AG10803 (cell line): Measurements from ENCODE around the gene NUP98.
"Not testable (repeated sequence)": the region's sequence is repeated elsewhere in the genome, so short reads cannot be mapped to it uniquely, and the experiment has no call there.

Experiments
- DNase-seq: peaks from one replicate; pipeline ENCODE4 v3.0.0; 2010; ENCODE audit warnings: low read depth
- H3K4me3 ChIP-seq: 2 replicates; pipeline ENCODE4 v1.5.1; 2011; ENCODE audit warnings: mild to moderate bottlenecking, low read length, control low read depth
- CTCF ChIP-seq: conservative IDR thresholded peaks from 2 replicates; pipeline ENCODE4 v1.5.1; 2011; ENCODE audit warnings: mild to moderate bottlenecking, low read length, control low read depth, inconsistent platforms

NUP98 gene

DNA sequence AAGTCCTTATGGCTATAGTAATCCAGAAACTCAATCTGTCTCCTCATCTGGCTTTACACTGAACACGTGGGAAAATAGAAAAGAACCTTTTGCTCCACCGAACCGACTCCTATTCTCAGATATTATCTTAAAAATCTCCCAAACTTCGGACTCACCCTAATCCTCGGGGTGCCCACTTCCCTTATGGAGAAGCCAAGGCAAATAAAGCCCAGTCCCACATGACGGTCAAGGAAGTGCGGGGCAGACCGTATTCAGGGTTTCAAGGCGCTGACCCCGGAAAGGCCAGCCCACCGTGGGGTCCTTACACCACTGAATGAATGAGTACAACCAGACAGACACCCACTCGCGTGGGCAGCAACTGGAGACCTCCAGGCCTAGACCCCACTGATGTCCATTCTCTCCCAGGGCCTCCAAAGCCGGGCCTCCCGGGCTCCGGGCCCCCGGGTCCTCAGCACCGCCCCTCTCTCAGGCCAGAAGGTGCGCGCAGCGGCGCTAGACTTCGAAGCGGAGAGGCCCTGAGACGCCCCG is 489 bp downstream of the NUP98 start:
- DNase-seq, result no peak
- peak overlapping the region; percentile 98 for H3K4me3 ChIP-seq
- no peak for TF ChIP-seq CTCF

DNA sequence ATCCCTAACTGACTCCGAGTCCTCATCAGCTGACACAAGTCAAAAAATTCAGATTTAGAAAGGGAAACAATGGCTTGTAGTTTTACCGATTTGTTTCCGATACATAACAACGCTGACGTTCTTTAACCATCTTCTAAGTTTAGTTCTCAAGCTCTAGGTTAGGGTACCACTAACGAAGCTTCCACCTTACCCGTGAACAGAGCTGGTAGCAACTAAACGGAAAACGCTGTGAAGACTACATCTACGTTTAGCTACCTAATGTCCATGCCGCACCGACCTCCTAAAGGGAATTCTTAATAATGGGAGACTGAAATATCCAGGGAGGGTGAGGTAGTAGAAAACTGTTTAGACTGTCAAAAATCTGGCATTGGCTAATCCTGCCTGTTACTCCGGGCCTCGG is 1.0 kb downstream of the NUP98 start:
- no peak for TF ChIP-seq CTCF
- DNase-seq, result no peak
- peak overlapping the region; percentile 98 for H3K4me3 ChIP-seq

- DNase-seq, result no peak
- peak overlapping the region; percentile 98 for H3K4me3 ChIP-seq
- no peak for TF ChIP-seq CTCF
Observed at GRCh38 chr11:3796002-3796311, 1.4 kb downstream of the NUP98 start.

DNA sequence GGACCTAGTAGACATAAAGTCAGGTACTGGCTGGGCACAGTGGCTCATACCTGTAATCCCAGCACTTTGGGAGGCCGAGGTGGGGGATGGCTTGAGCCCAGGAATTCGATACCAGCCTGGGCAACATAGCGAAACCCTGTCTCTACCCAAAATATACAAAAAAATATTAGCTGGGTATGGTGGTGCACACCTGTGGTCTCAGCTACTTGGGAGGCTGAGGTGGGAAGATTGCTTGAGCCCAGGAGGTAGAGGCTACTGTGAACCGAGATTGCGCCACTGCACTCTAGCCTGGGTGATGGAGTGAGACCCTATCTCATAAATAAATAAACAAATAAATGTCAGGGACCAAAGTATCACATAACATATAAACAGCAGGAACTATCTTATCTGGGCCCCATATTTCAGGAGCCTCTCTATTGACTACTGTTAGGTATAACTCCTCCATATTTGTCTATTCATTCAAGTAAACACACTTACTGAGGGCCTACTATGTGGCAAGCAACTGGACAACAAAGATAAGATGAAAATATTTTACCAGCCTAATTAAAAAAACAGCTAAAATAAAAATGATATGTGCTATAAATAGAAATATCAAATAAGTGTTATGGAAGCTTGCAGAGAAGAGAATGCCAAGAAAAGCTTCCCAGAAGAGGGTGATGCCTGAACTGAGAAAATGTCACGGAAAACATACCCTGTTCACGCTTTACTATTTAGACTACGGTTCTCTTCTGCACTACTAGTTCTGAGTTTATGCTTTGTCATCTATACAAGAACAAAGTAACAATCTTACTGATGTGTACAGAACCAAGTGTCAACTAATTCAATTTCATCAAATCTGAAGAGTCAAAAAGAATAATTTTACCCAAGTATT is 2.0 kb downstream of the NUP98 start:
- TF ChIP-seq CTCF, result no peak
- DNase-seq, result no peak
- peak overlapping the region; percentile 98 for H3K4me3 ChIP-seq

- DNase-seq, H3K4me3 ChIP-seq: not testable (repeated sequence)
Observed at GRCh38 chr11:3794387-3794786, 3.0 kb downstream of the NUP98 start.

GRCh38 chr11:3786781-3787428 is 10.4 kb downstream of the NUP98 start:
- DNase-seq, result peak; percentile 56
- no peak for TF ChIP-seq CTCF

GRCh38 chr11:3783611-3784010 is 13.7 kb downstream of the NUP98 start:
- no peak overlapping the region for H3K4me3 ChIP-seq
- TF ChIP-seq CTCF, result no peak
- no peak for DNase-seq

More at GRCh38 chr11:3786781-3787428, 10.4 kb downstream of the NUP98 start:
- no peak overlapping the region for H3K4me3 ChIP-seq
